GM23338 (cell line): ENCODE measurements around the gene NFIB. TPM values are rescaled to one million over a fixed set of nuclear protein-coding genes. Genes with fewer than 3 reads are reported as not detected.

Source experiments
- ATAC-seq: fragments of 200-7000 bp; cut with Tn5 transposase; 3 replicates; pipeline ENCODE4 v1.9.1; 2020
- DNase-seq: peaks from one replicate; pipeline ENCODE4 v3.0.0-alpha.2; 2015; ENCODE audit warnings: low spot score
- H2AFZ ChIP-seq: fragments of 200-600 bp; sonication (generic); 2 replicates; pipeline ENCODE4 v1.8.0; 2016; ENCODE audit warnings: antibody characterized with exemption, mild to moderate bottlenecking, moderate library complexity
- H3F3A ChIP-seq: fragments of 200-600 bp; sonication (generic); replicated peaks from 2 replicates; pipeline ENCODE4 v1.8.0; 2017; ENCODE audit warnings: antibody characterized with exemption, mixed run types, low read depth
- H3K27ac ChIP-seq: fragments of 200-600 bp; sonication (generic); 2 replicates; pipeline ENCODE4 v1.6.1; 2016; ENCODE audit warnings: low read depth
- H3K27me3 ChIP-seq: fragments of 200-600 bp; sonication (generic); 2 replicates; pipeline ENCODE4 v1.8.0; 2016; ENCODE audit warnings: mild to moderate bottlenecking, mixed run types, moderate library complexity; ENCODE audit not compliant: insufficient read depth
- H3K36me3 ChIP-seq: fragments of 200-600 bp; sonication (generic); 2 replicates; pipeline ENCODE4 v1.8.0; 2016; ENCODE audit warnings: mild to moderate bottlenecking; ENCODE audit not compliant: insufficient read depth
- H3K4me1 ChIP-seq: fragments of 200-600 bp; sonication (generic); 2 replicates; pipeline ENCODE4 v1.8.0; 2016; ENCODE audit warnings: mild to moderate bottlenecking, moderate library complexity; ENCODE audit not compliant: insufficient read depth
- H3K4me2 ChIP-seq: fragments of 200-600 bp; sonication (generic); 2 replicates; pipeline ENCODE4 v1.7.1; 2017; ENCODE audit warnings: mixed run types
- H3K4me3 ChIP-seq: fragments of 200-600 bp; sonication (generic); 2 replicates; pipeline ENCODE4 v1.6.1; 2016; ENCODE audit warnings: mixed run types
- H3K79me2 ChIP-seq: fragments of 200-600 bp; sonication (generic); replicated peaks from 2 replicates; pipeline ENCODE4 v1.8.0; 2017; ENCODE audit warnings: mild to moderate bottlenecking; ENCODE audit not compliant: insufficient read depth
- H3K9me2 ChIP-seq: fragments of 200-600 bp; sonication (generic); 2 replicates; pipeline ENCODE4 v1.8.0; 2017; ENCODE audit not compliant: insufficient read depth
- H4K20me1 ChIP-seq: fragments of 200-600 bp; sonication (generic); replicated peaks from 2 replicates; pipeline ENCODE4 v1.8.0; 2017; ENCODE audit warnings: mild to moderate bottlenecking; ENCODE audit not compliant: insufficient read depth
- H3K27ac Mint-ChIP-seq: 2 replicates; pipeline ENCODE4 v1.8.0; 2020; ENCODE audit warnings: inconsistent platforms, mild to moderate bottlenecking, moderate library complexity, mixed read lengths
- H3K27me3 Mint-ChIP-seq: 3 replicates; pipeline ENCODE4 v1.8.0; 2022; ENCODE audit warnings: low read depth, mild to moderate bottlenecking, moderate library complexity, mixed read lengths, inconsistent platforms; ENCODE audit not compliant: insufficient read depth, poor library complexity
- H3K36me3 Mint-ChIP-seq: 3 replicates; pipeline ENCODE4 v1.8.0; 2021; ENCODE audit warnings: low read depth, mild to moderate bottlenecking, inconsistent platforms, moderate library complexity, mixed read lengths
- H3K4me1 Mint-ChIP-seq: 3 replicates; pipeline ENCODE4 v1.8.0; 2020; ENCODE audit warnings: mild to moderate bottlenecking, inconsistent platforms, mixed read lengths
- H3K4me3 Mint-ChIP-seq: 3 replicates; pipeline ENCODE4 v1.8.0; 2021; ENCODE audit warnings: moderate library complexity, mild to moderate bottlenecking, inconsistent platforms, mixed read lengths
- H3K9me3 Mint-ChIP-seq: 3 replicates; pipeline ENCODE4 v1.8.0; 2020; ENCODE audit warnings: moderate library complexity, mild to moderate bottlenecking, inconsistent platforms, mixed read lengths
- CREB1 ChIP-seq: fragments of 250-450 bp; sonication (Bioruptor Pico); IDR thresholded peaks from 2 replicates; pipeline ENCODE4 v1.5.0; 2020; ENCODE audit warnings: low read depth, mild to moderate bottlenecking, moderate library complexity
- EZH2phosphoT487 ChIP-seq: fragments of 200-600 bp; sonication (generic); IDR thresholded peaks from one replicate; pipeline ENCODE4 v1.8.1; 2018; ENCODE audit warnings: antibody characterized with exemption; ENCODE audit not compliant: unreplicated experiment
- JUNB ChIP-seq: IDR thresholded peaks from one replicate; pipeline ENCODE4 v1.6.1; 2016; ENCODE audit warnings: antibody characterized with exemption; ENCODE audit not compliant: unreplicated experiment
- POLR2AphosphoS5 ChIP-seq: IDR thresholded peaks from 2 replicates; pipeline ENCODE4 v1.6.1; 2016; ENCODE audit warnings: antibody characterized with exemption, low read depth
- STAT1 ChIP-seq: IDR thresholded peaks from one replicate; pipeline ENCODE4 v1.6.1; 2016; ENCODE audit warnings: antibody characterized with exemption; ENCODE audit not compliant: unreplicated experiment
- polyA plus RNA-seq: library from polyadenylated mRNA; unstranded; fragments of >200 nt; fragmentation: Nextera tagmentation; extraction: Ambion mirVana; gene quantifications from 2 replicates; pipeline ENCODE4 v1.2.1, GENCODE V29; 2016
- total RNA-seq: library from RNA; depleted of rRNA; stranded (reverse); fragments of >200 nt; shearing (Covaris generic); gene quantifications from 2 replicates; pipeline ENCODE4 v1.2.3, GENCODE V29; 2014
- TF ChIP-seq, protein P1 (sequence below), 2 experiments: fragments of 200-600 bp in 1 of 2; sonication (generic) in 1 of 2; conservative IDR thresholded peaks; 2 replicates each; pipeline versions ENCODE4 v1.5.1 to v1.6.1; 2016 to 2017; ENCODE audit warnings: antibody characterized with exemption in 2 of 2, low read depth in 2 of 2, mild to moderate bottlenecking in 2 of 2, moderate library complexity in 1 of 2
- TF ChIP-seq, protein P2 (sequence below): IDR thresholded peaks from one replicate; pipeline ENCODE4 v1.6.1; 2018; ENCODE audit warnings: antibody characterized with exemption; ENCODE audit not compliant: unreplicated experiment
- TF ChIP-seq, protein P3 (sequence below): IDR thresholded peaks from 2 replicates; pipeline ENCODE4 v1.6.1; 2016; ENCODE audit warnings: antibody characterized with exemption
- TF ChIP-seq, protein P4 (sequence below): fragments of 250-450 bp; sonication (Bioruptor Pico); IDR thresholded peaks from 2 replicates; pipeline ENCODE4 v1.5.0; 2020; ENCODE audit warnings: mild to moderate bottlenecking, moderate library complexity

The NFIB gene
- total and polyA plus RNA-seq, 2 experiments from 2014 or later = 3.9 to 4.7 TPM

DNA sequence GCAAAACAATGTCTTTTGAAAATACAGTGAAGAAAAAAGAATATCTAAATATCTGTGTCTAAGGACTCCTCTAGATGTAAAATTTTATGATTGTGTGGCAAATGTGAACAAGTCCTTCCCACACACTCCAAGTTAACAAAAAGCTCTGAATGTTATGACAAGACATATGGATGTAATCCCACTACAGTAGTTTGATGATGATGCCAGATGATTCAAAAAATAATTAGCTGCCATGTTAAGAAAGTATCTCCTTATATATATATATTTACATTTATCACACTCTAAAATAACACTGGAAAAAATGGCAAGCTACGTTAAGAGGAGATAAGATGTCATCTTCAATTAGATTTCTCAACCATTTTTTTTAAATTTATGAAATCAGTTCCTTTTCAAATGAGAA lies 178.5 kb downstream of the NFIB start:
- Mint-ChIP-seq H3K27me3 (no peaks in the 10 kb centered on the region), H3K4me3 (no peak overlapping the region), H3K9me3 (no peaks in the 10 kb centered on the region), H3K27ac (no peak overlapping the region), H3K36me3 (no peaks in the 10 kb centered on the region), H3K4me1 (peaks cover 5% of the 10 kb centered on the region; the same call in 2 of the 3 replicates)
- no peaks in the 10 kb centered on the region for H3F3A ChIP-seq
- H3K36me3 ChIP-seq = no peaks in the 10 kb centered on the region
- H3K4me1 ChIP-seq = no peaks in the 10 kb centered on the region
- no peaks in the 10 kb centered on the region for H3K27me3 ChIP-seq
- H3K9me2 ChIP-seq = no peaks in the 10 kb centered on the region
- H3K4me2 ChIP-seq = no peak overlapping the region
- no peaks in the 10 kb centered on the region for H3K79me2 ChIP-seq
- no peak for DNase-seq
- TF ChIP-seq, protein P1, sequence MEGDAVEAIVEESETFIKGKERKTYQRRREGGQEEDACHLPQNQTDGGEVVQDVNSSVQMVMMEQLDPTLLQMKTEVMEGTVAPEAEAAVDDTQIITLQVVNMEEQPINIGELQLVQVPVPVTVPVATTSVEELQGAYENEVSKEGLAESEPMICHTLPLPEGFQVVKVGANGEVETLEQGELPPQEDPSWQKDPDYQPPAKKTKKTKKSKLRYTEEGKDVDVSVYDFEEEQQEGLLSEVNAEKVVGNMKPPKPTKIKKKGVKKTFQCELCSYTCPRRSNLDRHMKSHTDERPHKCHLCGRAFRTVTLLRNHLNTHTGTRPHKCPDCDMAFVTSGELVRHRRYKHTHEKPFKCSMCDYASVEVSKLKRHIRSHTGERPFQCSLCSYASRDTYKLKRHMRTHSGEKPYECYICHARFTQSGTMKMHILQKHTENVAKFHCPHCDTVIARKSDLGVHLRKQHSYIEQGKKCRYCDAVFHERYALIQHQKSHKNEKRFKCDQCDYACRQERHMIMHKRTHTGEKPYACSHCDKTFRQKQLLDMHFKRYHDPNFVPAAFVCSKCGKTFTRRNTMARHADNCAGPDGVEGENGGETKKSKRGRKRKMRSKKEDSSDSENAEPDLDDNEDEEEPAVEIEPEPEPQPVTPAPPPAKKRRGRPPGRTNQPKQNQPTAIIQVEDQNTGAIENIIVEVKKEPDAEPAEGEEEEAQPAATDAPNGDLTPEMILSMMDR (conservative IDR thresholded peaks at IDR 0.05; ENCODE audit: low read depth in 2 of 2) = no peak
- TF ChIP-seq, protein P2, sequence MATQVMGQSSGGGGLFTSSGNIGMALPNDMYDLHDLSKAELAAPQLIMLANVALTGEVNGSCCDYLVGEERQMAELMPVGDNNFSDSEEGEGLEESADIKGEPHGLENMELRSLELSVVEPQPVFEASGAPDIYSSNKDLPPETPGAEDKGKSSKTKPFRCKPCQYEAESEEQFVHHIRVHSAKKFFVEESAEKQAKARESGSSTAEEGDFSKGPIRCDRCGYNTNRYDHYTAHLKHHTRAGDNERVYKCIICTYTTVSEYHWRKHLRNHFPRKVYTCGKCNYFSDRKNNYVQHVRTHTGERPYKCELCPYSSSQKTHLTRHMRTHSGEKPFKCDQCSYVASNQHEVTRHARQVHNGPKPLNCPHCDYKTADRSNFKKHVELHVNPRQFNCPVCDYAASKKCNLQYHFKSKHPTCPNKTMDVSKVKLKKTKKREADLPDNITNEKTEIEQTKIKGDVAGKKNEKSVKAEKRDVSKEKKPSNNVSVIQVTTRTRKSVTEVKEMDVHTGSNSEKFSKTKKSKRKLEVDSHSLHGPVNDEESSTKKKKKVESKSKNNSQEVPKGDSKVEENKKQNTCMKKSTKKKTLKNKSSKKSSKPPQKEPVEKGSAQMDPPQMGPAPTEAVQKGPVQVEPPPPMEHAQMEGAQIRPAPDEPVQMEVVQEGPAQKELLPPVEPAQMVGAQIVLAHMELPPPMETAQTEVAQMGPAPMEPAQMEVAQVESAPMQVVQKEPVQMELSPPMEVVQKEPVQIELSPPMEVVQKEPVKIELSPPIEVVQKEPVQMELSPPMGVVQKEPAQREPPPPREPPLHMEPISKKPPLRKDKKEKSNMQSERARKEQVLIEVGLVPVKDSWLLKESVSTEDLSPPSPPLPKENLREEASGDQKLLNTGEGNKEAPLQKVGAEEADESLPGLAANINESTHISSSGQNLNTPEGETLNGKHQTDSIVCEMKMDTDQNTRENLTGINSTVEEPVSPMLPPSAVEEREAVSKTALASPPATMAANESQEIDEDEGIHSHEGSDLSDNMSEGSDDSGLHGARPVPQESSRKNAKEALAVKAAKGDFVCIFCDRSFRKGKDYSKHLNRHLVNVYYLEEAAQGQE = no peak
- TF ChIP-seq JUNB = no peak
- TF ChIP-seq STAT1 = no peak
- TF ChIP-seq, protein P3, sequence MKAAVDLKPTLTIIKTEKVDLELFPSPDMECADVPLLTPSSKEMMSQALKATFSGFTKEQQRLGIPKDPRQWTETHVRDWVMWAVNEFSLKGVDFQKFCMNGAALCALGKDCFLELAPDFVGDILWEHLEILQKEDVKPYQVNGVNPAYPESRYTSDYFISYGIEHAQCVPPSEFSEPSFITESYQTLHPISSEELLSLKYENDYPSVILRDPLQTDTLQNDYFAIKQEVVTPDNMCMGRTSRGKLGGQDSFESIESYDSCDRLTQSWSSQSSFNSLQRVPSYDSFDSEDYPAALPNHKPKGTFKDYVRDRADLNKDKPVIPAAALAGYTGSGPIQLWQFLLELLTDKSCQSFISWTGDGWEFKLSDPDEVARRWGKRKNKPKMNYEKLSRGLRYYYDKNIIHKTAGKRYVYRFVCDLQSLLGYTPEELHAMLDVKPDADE = no peak
- no peak for TF ChIP-seq EZH2phosphoT487
- TF ChIP-seq, protein P4, sequence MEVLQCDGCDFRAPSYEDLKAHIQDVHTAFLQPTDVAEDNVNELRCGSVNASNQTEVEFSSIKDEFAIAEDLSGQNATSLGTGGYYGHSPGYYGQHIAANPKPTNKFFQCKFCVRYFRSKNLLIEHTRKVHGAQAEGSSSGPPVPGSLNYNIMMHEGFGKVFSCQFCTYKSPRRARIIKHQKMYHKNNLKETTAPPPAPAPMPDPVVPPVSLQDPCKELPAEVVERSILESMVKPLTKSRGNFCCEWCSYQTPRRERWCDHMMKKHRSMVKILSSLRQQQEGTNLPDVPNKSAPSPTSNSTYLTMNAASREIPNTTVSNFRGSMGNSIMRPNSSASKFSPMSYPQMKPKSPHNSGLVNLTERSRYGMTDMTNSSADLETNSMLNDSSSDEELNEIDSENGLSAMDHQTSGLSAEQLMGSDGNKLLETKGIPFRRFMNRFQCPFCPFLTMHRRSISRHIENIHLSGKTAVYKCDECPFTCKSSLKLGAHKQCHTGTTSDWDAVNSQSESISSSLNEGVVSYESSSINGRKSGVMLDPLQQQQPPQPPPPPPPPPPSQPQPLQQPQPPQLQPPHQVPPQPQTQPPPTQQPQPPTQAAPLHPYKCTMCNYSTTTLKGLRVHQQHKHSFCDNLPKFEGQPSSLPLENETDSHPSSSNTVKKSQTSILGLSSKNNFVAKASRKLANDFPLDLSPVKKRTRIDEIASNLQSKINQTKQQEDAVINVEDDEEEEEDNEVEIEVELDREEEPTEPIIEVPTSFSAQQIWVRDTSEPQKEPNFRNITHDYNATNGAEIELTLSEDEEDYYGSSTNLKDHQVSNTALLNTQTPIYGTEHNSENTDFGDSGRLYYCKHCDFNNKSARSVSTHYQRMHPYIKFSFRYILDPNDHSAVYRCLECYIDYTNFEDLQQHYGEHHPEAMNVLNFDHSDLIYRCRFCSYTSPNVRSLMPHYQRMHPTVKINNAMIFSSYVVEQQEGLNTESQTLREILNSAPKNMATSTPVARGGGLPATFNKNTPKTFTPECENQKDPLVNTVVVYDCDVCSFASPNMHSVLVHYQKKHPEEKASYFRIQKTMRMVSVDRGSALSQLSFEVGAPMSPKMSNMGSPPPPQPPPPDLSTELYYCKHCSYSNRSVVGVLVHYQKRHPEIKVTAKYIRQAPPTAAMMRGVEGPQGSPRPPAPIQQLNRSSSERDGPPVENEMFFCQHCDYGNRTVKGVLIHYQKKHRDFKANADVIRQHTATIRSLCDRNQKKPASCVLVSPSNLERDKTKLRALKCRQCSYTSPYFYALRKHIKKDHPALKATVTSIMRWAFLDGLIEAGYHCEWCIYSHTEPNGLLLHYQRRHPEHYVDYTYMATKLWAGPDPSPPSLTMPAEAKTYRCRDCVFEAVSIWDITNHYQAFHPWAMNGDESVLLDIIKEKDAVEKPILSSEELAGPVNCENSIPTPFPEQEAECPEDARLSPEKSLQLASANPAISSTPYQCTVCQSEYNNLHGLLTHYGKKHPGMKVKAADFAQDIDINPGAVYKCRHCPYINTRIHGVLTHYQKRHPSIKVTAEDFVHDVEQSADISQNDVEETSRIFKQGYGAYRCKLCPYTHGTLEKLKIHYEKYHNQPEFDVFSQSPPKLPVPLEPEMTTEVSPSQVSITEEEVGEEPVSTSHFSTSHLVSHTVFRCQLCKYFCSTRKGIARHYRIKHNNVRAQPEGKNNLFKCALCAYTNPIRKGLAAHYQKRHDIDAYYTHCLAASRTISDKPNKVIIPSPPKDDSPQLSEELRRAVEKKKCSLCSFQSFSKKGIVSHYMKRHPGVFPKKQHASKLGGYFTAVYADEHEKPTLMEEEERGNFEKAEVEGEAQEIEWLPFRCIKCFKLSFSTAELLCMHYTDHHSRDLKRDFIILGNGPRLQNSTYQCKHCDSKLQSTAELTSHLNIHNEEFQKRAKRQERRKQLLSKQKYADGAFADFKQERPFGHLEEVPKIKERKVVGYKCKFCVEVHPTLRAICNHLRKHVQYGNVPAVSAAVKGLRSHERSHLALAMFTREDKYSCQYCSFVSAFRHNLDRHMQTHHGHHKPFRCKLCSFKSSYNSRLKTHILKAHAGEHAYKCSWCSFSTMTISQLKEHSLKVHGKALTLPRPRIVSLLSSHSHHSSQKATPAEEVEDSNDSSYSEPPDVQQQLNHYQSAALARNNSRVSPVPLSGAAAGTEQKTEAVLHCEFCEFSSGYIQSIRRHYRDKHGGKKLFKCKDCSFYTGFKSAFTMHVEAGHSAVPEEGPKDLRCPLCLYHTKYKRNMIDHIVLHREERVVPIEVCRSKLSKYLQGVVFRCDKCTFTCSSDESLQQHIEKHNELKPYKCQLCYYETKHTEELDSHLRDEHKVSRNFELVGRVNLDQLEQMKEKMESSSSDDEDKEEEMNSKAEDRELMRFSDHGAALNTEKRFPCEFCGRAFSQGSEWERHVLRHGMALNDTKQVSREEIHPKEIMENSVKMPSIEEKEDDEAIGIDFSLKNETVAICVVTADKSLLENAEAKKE = no peak
- TF ChIP-seq POLR2AphosphoS5 = no peak
- TF ChIP-seq CREB1 (CRISPR knock-in tag) = no peak
- no peak overlapping the region for H3K4me3 ChIP-seq
- H3K27ac ChIP-seq = no peak overlapping the region
- no peak for ATAC-seq
- no peak overlapping the region for H2AFZ ChIP-seq
- H4K20me1 ChIP-seq = no peaks in the 10 kb centered on the region
